Fibroblast of lung (primary cell): ENCODE data around the gene DUSP15.

Source experiments
- EZH2 ChIP-seq: IDR thresholded peaks from 2 replicates; pipeline ENCODE4 v1.5.1; 2012; ENCODE audit warnings: low read length, control low read depth, mild to moderate bottlenecking; ENCODE audit errors: missing control alignments
- TF ChIP-seq, protein P1 (sequence below), 2 donors: IDR thresholded peaks in 1 of 2; conservative IDR thresholded peaks in 1 of 2; 1 replicate in 1 of 2; 2 replicates in 1 of 2; pipeline ENCODE4 v1.5.1; 2011 to 2012; ENCODE audit warnings: low read length in 2 of 2, control low read depth in 1 of 2, inconsistent platforms in 1 of 2, low read depth in 1 of 2, mild to moderate bottlenecking in 1 of 2

DNA sequence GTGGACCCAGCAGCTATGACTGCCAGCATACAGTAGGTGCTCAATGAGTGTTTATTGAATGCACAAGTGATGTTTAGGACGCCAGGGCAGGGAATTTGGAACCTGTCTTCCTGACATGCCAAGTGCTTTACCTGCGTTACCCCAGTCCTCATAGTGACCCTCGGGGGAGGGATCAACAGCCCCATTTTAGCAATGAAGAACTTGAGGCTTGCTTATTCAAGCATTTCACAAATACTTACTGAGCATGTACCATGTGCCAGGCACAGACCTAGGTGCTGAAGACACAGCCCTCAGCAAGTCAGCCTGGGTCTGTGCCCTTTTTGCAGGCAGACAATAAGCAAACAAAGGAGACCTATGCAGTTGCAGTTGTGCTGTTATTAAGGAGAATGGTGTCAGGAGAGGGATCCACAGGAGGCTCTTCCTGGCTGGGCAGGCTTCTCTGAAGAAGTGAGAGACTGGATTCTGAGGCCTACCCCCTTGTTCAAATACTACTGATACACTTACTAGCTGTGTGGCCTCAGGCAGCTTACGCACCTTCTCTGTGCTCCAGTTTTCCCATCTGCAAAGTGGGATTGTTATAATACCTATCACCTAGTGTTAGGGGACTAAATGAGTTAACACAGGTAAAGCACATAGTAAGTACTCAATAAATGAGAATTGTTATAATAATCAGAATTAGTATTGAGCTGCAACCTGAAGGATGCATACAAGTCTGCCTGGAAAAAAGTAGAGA lies 39.9 kb upstream of the DUSP15 start:
- TF ChIP-seq, protein P1, sequence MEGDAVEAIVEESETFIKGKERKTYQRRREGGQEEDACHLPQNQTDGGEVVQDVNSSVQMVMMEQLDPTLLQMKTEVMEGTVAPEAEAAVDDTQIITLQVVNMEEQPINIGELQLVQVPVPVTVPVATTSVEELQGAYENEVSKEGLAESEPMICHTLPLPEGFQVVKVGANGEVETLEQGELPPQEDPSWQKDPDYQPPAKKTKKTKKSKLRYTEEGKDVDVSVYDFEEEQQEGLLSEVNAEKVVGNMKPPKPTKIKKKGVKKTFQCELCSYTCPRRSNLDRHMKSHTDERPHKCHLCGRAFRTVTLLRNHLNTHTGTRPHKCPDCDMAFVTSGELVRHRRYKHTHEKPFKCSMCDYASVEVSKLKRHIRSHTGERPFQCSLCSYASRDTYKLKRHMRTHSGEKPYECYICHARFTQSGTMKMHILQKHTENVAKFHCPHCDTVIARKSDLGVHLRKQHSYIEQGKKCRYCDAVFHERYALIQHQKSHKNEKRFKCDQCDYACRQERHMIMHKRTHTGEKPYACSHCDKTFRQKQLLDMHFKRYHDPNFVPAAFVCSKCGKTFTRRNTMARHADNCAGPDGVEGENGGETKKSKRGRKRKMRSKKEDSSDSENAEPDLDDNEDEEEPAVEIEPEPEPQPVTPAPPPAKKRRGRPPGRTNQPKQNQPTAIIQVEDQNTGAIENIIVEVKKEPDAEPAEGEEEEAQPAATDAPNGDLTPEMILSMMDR (conservative IDR thresholded peaks at IDR 0.05 in 1 of 2, IDR thresholded peaks at IDR 0.05 in 1 of 2; ENCODE audit: low read depth in 1 of 2, low read length in 2 of 2) = no peak
- no peak for TF ChIP-seq EZH2
